Measurements from ENCODE around the gene TRMT11.
"Not testable (repeated sequence)": the region's sequence is repeated elsewhere in the genome, so short reads cannot be mapped to it uniquely, and the experiment has no call there.

The TRMT11 gene

GRCh38 chr6:125994670-125995488, 8.5 kb downstream of the TRMT11 start:
- DNase-seq = no peak

DNA sequence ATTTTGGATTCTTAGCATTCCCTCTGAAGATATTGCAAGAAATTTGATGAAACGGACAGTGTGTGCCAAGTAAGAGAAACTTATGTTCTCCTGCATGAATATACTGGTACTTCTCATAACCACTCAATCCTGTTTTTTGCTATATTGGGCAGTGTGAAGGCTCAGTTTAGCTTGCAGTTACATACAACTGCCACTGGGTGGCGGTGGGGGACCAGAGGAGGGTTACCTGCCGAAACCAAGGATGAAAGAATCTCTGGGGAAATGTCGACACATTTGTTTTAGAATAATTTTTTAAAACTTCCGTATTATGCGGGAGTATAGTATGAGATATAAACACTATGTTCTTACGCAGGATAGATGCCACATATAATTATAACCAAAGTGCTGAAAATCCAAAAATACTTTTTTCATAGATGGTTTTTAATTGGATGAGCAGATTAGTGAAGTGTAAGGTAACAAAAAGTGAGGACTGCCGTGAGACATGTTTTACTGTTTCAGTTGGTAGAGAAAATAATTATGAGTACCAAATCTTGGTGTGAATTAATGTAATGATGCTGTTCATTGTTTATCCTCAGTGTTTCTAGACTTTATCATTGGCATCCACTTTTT, 9.7 kb downstream of the TRMT11 start:
- DNase-seq = peak; percentile 67

GRCh38 chr6:126002755-126003679, 16.7 kb downstream of the TRMT11 start:
- no peak for DNase-seq

- DNase-seq = no peak
Measured at GRCh38 chr6:126007800-126008199, 21.5 kb downstream of the TRMT11 start.

DNA sequence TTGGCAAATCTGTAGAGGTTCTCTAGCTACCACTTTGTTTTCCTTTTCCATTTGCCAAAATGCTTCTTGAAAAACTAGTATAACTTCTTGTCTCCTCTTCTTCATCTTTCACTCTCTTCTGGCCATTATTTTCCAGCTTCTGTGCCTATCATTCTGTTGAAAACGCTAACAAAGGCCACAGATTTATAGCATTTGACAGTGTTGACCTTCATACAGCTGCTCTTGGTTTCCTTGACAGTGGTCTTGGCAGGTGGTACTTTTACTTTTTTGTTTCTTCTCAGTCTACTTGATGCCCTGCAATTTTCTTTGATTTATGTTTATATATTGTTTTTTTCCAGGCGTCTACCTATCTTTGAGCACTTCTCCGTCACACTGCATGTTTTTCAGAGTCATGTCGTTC, 23.7 kb downstream of the TRMT11 start:
- DNase-seq = no peak

DNA sequence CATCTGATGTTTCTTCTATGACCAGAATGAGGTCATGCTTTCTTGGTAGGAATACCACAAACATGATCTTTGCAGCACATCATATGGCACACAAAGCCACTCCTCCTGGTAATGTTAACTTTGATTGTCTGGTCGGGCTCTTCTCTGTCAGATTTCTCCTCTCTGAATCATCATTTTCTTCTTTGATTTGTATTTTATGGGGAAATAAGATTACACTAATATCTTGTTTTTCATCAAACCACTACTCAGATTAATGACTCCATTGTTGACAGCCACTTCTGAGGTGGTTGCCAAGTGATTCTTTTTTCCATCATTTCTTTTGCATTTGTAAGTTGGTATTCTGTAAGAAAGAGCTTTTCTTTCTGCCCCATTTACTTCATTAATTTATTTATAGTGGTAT, 29.5 kb downstream of the TRMT11 start:
- no peak for DNase-seq

GRCh38 chr6:126016591-126016990, 30.3 kb downstream of the TRMT11 start:
- no peak for DNase-seq

- no peak for DNase-seq
Measured at GRCh38 chr6:126017668-126018067, 31.3 kb downstream of the TRMT11 start.

DNA sequence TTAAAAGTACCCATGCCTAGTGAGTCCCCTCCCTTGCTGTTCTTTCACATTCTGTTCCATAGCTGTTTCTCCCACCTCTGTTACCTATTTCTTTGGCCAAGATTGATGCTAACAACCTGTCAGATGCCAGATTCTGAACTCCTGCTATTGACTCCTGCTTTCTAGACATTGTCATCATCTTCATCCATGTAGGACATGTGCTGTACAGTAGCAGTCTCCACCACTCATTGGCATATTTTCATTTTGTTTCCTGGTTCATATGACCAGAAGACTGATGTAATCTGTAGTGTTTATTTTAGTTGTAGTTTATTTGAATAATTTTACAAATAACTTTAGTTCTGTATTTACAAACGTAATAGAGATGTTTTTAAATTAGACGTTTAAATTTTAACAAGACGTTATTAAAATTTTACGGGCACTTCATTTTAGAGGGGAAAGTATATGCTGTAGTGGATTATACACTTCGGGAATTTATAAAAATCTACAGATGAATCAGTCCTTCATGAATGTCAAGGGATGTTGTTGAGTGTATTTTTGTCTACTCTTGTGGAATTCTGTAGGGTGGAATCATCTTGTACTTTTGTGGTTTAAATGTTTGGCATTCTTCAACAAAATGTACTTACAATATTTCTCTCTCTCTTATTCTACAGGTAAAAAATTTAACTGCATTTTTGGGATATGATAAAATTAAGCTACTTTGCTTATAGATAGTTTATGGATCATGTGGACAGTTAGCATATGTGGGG, 34.1 kb downstream of the TRMT11 start:
- no peak for DNase-seq

DNA sequence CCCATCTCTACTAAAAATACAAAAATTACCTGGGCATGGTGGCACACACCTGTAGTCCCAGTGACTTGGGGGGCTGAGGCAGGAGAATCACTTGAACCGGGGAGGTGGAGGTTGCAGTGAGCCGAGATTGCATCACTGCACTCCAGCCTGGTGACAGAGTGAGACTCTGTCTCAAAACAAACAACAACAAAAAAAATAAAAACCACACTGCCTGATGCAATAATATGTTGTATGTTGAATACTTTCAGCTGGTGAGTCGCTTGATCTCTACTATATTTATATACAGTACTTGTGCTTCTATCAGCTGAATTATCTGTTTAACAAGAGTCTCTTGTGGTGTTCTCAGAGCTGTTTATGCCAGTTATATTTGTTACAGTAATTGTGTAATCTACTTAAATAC, 37.1 kb downstream of the TRMT11 start:
- not testable (repeated sequence) for DNase-seq

DNA sequence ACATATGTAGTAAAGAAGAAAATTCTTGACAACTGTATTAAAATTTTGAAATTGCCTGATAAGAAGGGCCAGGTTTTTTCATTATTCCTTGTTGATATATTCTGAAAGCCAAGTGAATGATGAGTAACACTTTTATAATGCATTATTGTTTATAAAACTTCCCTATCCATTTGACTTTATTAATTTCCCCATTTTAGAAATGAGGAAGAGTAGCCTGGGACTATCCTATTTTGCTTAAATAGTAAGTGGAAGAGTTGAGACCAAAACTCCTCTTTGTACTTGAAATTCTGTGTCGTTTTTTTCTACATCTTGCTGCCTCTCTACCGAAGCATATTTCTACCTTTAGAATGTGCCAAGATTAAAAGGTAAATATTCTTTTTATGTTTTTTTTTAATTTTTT, 39.7 kb downstream of the TRMT11 start:
- no peak for DNase-seq

DNA sequence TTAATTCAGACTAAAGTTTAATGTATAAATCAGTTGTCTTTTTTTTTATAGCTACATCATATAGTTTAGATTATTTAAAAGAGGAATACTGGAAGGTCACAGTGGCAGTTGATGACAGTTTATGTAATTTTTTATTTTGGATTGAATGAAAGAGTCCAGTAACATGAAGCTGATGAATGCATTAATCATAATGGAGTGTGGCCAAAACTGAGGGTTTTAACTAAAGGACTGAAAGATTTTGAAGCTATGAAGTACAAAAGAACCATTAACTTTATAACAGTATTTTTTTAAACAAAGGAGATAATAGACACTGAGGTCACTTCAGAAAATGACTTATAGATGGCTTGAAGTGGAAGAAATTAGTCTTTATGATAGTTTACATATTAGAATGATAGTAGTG, 41.3 kb downstream of the TRMT11 start:
- DNase-seq = no peak

DNA sequence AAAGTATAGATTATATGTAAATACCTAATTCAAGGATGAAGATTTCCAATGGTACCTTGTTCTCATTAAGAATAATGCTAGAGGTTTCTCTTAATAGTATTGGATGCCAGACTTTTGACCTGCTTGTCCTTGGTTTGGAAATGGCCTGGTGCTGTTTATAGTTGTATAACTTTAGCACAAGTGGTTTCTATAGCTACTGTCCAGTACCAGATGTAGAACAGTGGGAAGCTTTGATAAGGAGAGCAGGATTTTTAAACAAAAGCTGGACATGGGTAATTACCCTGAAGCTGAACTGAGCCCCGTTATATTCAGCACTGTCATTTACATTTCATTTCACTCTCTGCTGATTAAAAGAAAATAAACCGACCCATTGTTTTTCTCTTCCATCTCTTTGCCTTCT, 43.7 kb downstream of the TRMT11 start:
- DNase-seq = no peak

GRCh38 chr6:126033696-126034095, 47.4 kb downstream of the TRMT11 start:
- DNase-seq = no peak

DNA sequence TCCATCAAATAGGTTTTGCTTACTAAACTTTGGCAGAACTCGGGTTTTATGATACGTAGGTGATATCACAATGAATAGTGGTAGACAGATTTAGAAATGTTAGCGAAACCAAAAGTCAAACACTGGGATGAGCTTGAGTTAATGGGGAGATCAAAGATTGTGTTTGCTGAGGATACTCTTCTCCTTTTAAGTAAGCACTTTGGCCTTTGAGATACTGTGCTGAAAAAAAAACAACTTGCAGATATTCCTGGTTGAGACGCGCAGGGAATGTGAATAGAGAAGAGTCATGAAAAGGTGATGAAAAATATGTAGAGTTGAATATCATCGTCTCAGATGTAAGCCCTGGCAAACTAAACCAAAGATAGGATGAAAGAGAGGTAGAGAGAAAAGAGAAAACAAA, 48.3 kb downstream of the TRMT11 start:
- no peak for DNase-seq

DNA sequence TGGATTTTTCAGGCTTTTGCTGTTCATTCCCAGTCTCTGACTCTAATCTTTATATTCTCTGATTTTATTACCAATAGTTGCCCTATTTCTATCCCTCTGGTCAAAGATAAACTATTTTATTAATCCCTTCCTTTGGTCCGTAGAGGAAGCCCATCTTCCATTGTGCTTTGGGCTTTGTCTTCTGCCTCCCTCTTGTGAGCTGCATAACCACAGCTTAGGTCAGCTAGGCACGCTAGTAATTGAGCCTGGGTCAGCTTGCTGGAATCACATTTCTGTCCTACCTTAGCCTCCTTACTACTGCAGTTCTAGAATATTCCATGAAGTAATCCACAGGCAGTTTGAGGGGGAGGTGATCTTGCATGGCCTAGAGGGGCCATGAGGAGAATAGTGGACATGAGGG, 49.4 kb downstream of the TRMT11 start:
- DNase-seq = no peak

DNA sequence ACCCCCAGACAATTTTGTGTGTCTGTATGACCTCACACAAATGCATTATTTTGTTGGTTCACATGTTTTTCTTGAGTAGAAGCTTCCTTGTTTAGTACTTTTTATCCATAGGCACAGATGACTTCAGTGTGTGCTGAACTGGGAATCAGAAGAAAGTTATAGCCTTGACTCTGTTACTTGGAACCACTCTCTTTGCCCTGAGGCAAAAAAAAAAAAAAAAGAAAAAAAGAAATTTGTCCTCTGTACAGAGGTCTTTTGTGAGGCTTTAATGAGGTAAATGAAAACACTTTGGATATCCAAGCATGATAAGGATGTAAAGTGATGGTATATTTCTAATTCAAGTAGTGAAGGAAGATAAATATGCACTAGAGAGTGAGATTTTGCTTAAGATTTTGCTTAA, 51.9 kb downstream of the TRMT11 start:
- DNase-seq = no peak

DNA sequence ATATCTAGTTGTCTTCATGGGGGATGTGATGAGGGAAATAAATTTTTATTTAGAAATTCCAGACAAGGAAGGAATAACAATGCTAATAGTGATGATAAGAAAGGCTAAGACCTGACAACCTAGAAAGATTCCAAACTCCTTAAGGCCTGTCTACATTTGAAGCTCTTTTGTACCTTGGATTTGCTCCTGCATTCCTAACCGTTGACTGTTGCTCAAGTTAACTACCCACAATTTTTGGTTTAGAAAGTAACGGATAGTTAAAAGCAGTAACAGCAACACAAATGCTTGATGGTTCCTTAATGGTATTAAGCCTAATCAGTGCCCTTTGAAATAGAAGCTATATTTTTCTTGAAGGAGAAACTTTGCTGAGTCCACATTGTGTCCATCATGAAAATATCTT, 52.9 kb downstream of the TRMT11 start:
- no peak for DNase-seq

GRCh38 chr6:126040394-126040793, 54.1 kb downstream of the TRMT11 start:
- no peak for DNase-seq

- no peak for DNase-seq
Measured at GRCh38 chr6:126040826-126041225, 54.5 kb downstream of the TRMT11 start.

DNA sequence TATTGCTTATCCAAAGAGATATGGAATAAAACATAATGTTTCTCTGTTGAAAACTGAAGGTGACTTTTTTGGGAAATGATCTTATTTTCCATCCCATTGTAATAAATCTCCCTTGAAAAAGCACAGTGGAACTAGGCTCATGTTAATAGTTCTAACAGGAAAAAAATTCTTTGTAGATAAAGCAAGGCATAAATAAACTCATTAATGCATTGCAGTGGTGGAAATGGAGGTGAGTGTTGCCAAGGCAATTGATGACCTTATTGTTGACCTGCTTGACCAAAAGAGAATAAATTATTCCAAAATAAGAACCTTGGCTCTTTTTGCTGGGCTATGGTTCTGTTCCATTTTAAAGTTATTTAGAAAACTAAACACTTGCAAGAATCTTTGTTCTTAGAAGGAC, 55.2 kb downstream of the TRMT11 start:
- no peak for DNase-seq

- no peak for DNase-seq
Measured at GRCh38 chr6:126042001-126042419, 55.7 kb downstream of the TRMT11 start.

DNA sequence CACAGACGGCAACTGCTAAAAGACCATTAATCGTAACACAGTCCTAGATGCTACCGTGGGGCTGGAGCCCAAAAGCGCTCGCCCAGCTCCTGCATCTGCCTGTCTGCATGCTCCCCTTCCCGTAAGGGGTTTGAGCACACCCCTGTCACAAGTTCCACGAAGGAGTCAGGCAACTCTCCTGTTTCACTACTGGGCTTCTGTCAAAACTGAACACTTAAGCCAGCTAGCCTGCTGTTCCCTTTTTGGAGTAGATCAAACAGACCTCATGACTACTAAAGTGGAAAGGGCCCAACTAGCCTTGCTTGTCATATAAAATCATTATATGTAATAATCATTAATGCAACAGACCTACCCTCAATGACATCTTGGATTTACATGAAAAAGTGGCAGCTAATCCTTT, 61.3 kb downstream of the TRMT11 start:
- DNase-seq = no peak
